GM19099 (cell line): ENCODE measurements around the gene MTARC1.

Experiments
- POLR2A ChIP-seq: IDR thresholded peaks from 3 replicates; pipeline ENCODE4 v1.6.1; 2011; ENCODE audit warnings: low read depth; ENCODE audit not compliant: insufficient read length; ENCODE audit errors: extremely low read depth

Gene MTARC1

DNA sequence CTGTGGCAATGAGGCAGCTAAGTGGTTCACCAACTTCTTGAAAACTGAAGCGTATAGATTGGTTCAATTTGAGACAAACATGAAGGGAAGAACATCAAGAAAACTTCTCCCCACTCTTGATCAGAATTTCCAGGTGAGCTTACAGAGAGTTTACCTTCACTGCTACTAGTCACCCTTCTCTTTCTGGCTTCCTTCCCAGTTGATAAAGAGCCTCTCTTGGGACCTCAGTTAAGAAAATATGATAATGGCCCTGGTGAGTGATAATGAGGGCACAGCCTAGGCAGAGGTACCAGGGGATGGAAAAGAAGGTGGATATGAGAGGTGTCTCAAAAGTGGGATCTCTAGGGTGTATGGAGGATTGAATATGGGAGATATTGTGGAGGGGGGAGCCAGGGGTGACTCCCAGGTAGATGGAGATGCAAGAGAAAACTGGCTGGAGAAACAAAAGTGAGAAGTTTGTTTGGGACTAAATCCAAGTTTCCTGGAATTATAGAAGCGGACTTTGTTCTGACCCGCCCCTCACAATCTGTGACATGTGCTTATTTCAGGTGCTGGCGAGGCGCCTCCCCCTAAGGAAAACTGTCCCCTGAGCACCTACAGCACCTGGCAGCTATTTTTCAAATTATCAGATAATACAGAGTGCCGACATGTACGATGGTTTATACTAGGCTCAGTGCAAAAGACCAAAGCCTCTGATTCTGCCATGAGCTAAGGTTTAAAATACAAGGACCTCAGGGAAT is 24.9 kb upstream of the MTARC1 start:
- TF ChIP-seq POLR2A, result no peak

DNA sequence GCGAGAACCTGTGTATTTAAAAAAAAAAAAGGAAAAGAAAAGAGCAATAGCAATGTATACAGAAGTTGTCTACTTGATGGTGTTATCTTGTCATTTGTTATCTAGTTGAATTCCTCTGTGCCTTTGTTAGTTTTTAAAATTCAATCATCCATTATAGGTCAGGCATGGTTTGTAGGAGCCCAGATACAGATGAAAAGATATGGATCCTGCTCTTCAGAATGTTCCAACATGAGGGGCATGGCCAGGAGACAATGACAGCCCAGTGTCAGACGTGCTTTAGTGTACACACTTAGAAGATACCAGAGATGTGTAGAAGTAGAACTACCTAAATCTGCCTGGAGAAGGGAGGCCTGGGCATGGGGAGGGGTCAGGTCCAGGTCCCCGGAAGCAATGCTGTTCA is 22.0 kb upstream of the MTARC1 start:
- no peak for TF ChIP-seq POLR2A

GRCh38 chr1:220767312-220768125 is 19.2 kb upstream of the MTARC1 start:
- no peak for TF ChIP-seq POLR2A

- TF ChIP-seq POLR2A, result no peak
Measured at GRCh38 chr1:220768126-220768601, 18.5 kb upstream of the MTARC1 start.

DNA sequence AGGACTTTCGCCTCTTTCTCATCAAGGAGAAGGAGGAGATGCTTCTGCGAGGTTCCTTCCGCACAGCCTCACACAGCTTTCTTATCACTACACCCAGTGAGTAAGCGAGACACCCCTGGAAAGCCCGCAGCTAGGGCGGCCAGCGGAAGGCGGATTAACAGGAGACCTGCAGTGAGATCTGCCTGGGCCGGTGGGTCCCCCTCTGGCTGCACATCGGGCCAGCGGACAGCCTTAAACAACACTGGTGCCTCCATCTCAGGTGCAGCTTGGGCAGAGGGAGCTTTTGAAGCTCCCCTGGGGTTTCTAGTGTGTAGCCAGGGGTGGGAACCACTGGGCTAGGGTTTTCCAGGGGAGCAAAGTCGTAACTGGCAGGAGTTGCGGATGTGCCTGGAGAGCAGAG is 17.5 kb upstream of the MTARC1 start:
- no peak for TF ChIP-seq POLR2A

DNA sequence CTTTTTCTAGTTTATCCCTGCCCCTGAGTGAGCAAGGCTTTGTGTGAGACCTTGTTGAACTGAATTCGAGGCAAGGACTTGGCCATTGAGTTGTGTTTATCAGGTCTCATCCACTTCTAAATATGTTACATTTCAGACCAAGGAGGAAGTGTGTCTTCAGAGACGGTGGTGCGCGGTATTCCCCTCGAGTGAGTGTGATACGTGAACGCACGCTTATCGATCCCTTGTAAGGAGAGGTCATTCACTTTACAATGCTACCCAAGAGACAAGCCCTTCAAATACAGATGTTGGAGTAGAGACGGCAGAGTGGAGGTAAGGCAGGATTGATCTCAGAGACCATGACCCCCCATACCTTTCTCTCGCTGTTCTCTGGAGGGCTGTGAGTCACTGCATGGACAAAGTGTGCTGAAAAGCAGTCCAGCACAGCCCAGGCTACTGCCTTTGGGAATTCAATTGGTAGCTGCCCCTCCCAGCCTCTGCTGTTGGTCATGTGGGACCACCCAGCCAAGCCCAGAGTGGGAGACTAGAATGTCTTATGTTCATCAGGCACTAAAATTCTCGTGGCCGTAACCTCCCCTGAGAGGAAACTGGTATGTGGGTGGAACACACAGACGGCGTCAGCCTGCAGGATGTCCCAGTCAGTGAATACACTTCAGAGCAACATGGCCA is 16.3 kb upstream of the MTARC1 start:
- TF ChIP-seq POLR2A, result no peak

GRCh38 chr1:220772846-220773245 is 13.9 kb upstream of the MTARC1 start:
- TF ChIP-seq POLR2A, result no peak

- no peak for TF ChIP-seq POLR2A
Measured at GRCh38 chr1:220775240-220775853, 11.4 kb upstream of the MTARC1 start.

DNA sequence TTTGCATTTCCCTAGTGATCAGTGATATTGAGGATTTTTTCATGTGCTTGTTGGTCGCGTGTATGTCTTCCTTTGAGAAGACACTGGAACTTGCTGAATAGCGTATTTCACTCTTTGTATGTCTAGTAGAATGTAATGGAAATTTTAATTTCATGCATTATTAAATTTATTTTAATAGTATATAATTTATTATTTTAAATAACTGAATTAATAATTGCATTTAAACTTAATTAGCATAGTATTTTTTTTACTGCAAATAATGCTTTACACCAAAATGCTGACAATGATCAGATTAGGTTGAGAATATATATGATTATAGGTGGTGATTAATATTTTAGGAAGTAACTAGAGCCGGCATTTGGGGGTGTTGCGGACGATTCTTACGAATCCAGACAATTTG is 10.5 kb upstream of the MTARC1 start:
- TF ChIP-seq POLR2A, result no peak

DNA sequence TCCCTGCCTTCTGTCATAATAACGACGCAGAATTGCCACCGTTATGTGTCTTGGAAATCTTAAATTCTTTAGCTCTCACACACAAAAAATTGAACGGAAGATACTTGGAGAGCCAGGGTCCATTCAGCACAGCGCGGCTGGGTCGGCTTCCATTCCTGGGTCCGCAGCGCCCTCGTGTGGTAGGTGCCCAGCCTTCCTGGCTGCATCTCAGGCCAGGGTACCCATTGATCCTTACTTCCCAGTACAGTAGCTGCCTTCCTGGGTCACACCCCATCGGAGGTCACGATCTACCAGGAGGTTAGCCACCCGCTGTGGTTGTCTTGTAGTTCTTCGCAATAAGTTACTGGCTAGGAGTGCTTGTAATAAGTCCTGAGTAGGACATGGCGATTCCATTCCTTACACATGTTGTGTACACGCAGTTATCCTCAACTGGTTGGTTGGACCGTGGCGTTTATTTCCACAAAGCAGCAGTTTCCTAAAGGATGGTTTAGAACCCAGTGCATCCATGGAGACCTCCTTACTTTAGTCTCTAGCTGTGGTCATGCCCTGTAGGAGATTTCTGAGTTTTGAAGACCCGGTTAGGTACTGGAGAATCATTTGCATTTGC is 9.9 kb upstream of the MTARC1 start:
- TF ChIP-seq POLR2A, result no peak

DNA sequence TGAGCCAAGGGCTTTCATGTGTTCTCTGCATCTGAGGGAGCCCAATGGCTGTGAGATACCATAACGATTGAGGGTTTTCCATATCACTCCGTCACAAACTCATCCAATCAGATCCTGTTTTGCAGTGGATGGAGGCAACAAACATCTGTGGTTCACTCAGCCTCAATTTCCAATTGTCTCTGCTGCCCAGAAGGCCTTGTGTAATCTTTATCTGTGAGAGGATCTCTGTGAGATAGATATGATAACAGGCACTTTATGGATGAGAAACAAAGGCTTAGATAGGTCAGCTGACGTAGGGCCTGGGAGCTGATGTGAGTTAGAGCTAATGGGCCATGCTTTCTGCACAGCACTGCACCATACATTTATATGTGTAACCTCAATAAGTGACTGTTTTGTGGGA is 3.3 kb upstream of the MTARC1 start:
- no peak for TF ChIP-seq POLR2A

DNA sequence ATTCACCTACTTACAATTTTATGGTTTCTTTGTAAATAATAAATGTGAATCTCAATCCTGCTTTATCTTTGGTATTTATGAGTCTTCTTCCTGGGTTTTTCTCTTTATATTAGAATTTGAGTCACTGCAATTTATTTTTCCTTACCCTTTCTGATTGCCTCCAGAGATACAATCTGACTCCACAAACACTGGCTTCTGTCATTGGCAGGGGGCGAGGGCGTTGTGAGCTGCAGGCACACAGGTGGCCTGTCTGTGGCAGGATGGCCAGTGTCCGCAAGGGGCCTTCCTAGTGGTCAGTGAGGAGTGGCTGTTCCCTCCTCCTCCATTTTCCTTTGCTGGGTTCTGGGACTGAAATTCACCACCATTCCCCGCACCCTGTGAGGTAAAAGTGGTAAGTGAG is 2.0 kb upstream of the MTARC1 start:
- no peak for TF ChIP-seq POLR2A

GRCh38 chr1:220785166-220786056 is 1.3 kb upstream of the MTARC1 start:
- no peak for TF ChIP-seq POLR2A

DNA sequence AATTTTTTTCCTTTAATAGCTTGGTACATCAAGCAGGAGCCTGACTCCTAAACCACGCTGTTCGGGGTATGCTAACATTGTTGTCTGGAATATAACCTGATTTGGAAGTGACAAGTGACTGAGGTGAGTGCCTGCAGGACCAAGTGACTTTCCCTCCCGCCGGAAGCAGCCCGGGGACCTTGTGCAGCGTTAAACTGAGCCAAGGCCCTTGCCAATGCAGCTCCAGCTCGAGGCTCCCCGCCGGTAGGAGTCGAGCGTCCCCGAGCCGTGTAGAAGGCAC is 716 bp upstream of the MTARC1 start:
- no peak for TF ChIP-seq POLR2A
